Fibroblast of pulmonary artery (primary cell): ENCODE results near the gene SLC35D2.

ENCODE experiments used
- DNase-seq: peaks from one replicate; pipeline ENCODE4 v3.0.0-alpha.2; 2010; ENCODE audit warnings: low read depth
- H3K4me3 ChIP-seq: replicated peaks from 2 replicates; pipeline ENCODE4 v1.5.1; 2011; ENCODE audit warnings: low read depth, mild to moderate bottlenecking, control low read depth, low read length, moderate library complexity
- CTCF ChIP-seq: IDR thresholded peaks from 2 replicates; pipeline ENCODE4 v1.5.1; 2011; ENCODE audit warnings: mild to moderate bottlenecking, control low read depth, low read length, inconsistent platforms; ENCODE audit errors: missing control alignments

Gene SLC35D2

DNA sequence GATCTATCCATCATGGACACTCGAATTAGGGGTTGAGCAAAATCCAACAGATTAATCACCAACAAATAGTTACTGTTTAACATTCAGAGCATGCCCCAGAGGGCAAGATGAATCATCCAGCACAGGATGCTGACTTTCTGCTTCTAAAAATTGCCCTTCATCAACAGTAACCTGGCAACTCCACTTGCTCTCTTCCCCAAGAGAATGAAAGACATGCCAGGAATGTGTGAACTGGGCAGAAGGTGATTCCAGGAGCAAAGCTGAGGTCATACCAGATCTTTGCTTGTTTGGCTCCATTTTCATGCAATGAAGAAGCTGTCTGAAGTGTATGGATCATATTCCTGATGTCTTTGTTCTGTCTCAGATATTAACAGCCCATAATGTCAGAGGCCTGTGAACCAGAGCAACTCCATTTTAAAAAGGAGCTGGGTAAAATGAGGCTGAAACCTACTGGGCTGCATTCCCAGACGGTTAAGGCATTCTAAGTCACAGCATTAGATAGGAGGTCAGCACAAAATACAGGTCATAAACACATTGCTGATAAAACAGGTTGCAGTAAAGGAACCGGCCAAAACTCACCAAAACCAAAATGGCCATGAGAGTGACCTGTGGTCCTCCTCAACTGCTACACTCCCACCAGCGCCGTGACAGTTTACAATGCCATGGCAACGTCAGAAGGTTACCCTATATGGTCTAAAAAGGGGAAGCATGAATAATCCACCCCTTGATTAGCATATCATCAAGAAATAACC, 37.1 kb upstream of the SLC35D2 start:
- H3K4me3 ChIP-seq: no peak overlapping the region
- peak; percentile 93 for DNase-seq
- no peak for TF ChIP-seq CTCF

DNA sequence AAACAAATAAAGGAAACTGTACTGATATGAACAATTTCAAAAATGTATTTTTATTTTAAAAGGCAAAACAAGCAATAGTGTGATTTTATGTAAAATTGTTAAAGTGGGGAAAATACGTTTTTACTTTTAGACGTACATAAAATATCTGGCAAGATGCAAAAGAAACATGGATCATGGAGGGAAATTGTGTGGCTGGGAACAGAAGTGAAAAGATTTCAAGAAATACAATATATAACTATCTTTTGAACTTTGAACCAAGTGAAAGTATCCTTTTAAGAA, 36.1 kb upstream of the SLC35D2 start:
- DNase-seq: no peak
- peak overlapping the region; percentile 78 for H3K4me3 ChIP-seq
- TF ChIP-seq CTCF: no peak

GRCh38 chr9:96418920-96419690, 35.6 kb upstream of the SLC35D2 start:
- TF ChIP-seq CTCF: no peak
- peak overlapping the region; percentile 78 for H3K4me3 ChIP-seq
- peak; percentile 41 for DNase-seq

GRCh38 chr9:96418083-96418919, 34.8 kb upstream of the SLC35D2 start, which contains the start of gene ZNF367:
Gene ZNF367, minus strand, starts transcription at chr9:96418370. Its CDS starts 338 bp downstream, at chr9:96418032.
- TF ChIP-seq CTCF: no peak

GRCh38 chr9:96417661-96418082, 34.2 kb upstream of the SLC35D2 start:
- no peak for DNase-seq
- peak overlapping the region; percentile 80 for H3K4me3 ChIP-seq
- no peak for TF ChIP-seq CTCF

More at GRCh38 chr9:96418083-96418919, 34.8 kb upstream of the SLC35D2 start, which contains the start of gene ZNF367:
- H3K4me3 ChIP-seq: peak within 1 kb of the TSS; percentile 80
- peak; percentile 97 for DNase-seq

GRCh38 chr9:96417051-96417586, 33.6 kb upstream of the SLC35D2 start:
- H3K4me3 ChIP-seq: peak overlapping the region; percentile 80
- peak; percentile 16 for TF ChIP-seq CTCF
- DNase-seq: peak; percentile 77
